Measurements from ENCODE around the gene STK17B.

The STK17B gene

GRCh38 chr2:196205011-196205766 lies 33.8 kb upstream of the STK17B start:
- ChIA-PET POLR2A (no interaction called here), CTCF (interaction anchor here (0.6 to 0.8 kb wide), 2 partner anchors 72 to 73 kb away, joined by 3 read pairs; no protein-coding TSS in a partner anchor)
- H3K4me3 ChIP-seq (ENCODE audit: low read depth, low read length): no peak overlapping the region
- no peaks in the 10 kb centered on the region for H3K36me3 ChIP-seq (ENCODE audit: control insufficient read depth in 2 of 2, insufficient read depth in 1 of 2, low read length in 2 of 2)
- no peaks in the 10 kb centered on the region for H3K9me3 ChIP-seq (ENCODE audit: control insufficient read depth, insufficient read depth, low read depth, low read length)
- no peak overlapping the region for H3K27ac ChIP-seq (ENCODE audit: extremely low read depth, low read depth, low read length)
- no peaks in the 10 kb centered on the region for H3K4me1 ChIP-seq (ENCODE audit: control insufficient read depth, insufficient read depth, low read length)
- TF ChIP-seq ZNF2 (tag by site-specific recombination; IDR thresholded peaks at IDR 0.05) (no peak), ZBTB49 (tag by site-specific recombination; IDR thresholded peaks at IDR 0.05; ENCODE audit: low read depth) (no peak), ZNF302 (tag by site-specific recombination; IDR thresholded peaks at IDR 0.05; ENCODE audit: low read depth) (no peak), ZNF112 (tag by site-specific recombination; IDR thresholded peaks at IDR 0.05) (no peak), SP2 (tag by site-specific recombination; IDR thresholded peaks at IDR 0.05) (no peak), ZFHX2 (tag by site-specific recombination; conservative IDR thresholded peaks at IDR 0.05) (no peak), ZNF561 (tag by site-specific recombination; IDR thresholded peaks at IDR 0.05; ENCODE audit: borderline replicate concordance) (no peak), WT1 (tag by site-specific recombination; IDR thresholded peaks at IDR 0.05) (no peak), KLF16 (tag by site-specific recombination; IDR thresholded peaks at IDR 0.05) (no peak)

GRCh38 chr2:196201229-196202009 lies 30.0 kb upstream of the STK17B start:
- Histone ChIP-seq H3K4me3 (ENCODE audit: low read depth, low read length) (no peak overlapping the region), H3K4me1 (ENCODE audit: control insufficient read depth, insufficient read depth, low read length) (no peaks in the 10 kb centered on the region), H3K36me3 (ENCODE audit: control insufficient read depth in 2 of 2, insufficient read depth in 1 of 2, low read length in 2 of 2) (no peaks in the 10 kb centered on the region), H3K27ac (ENCODE audit: extremely low read depth, low read depth, low read length) (no peak overlapping the region), H3K9me3 (ENCODE audit: control insufficient read depth, insufficient read depth, low read depth, low read length) (no peaks in the 10 kb centered on the region)
- CTCF ChIA-PET: interaction anchor here (0.6 to 0.7 kb wide), 2 partner anchors 454 to 550 kb away, joined by 3 read pairs; no protein-coding TSS in a partner anchor
- POLR2A ChIA-PET: interaction anchor here (1.2 kb wide), 1 partner anchor 14 kb away, joined by 4 read pairs; no protein-coding TSS in a partner anchor
- TF ChIP-seq ZNF433 (tag by site-specific recombination; IDR thresholded peaks at IDR 0.05; ENCODE audit: low read depth): no peak
- TF ChIP-seq INSM2 (tag by site-specific recombination; IDR thresholded peaks at IDR 0.05): no peak
- no peak for TF ChIP-seq ZNF302 (tag by site-specific recombination; IDR thresholded peaks at IDR 0.05; ENCODE audit: low read depth)
- TF ChIP-seq RBAK (tag by site-specific recombination; IDR thresholded peaks at IDR 0.05): no peak
- TF ChIP-seq ZNF398 (tag by site-specific recombination; IDR thresholded peaks at IDR 0.05): no peak
- no peak for TF ChIP-seq ZNF514 (tag by site-specific recombination; IDR thresholded peaks at IDR 0.05)
- TF ChIP-seq TCF7L2 (IDR thresholded peaks at IDR 0.05; ENCODE audit: borderline replicate concordance, low read depth, low read length): no peak
- TF ChIP-seq ZNF121 (tag by site-specific recombination; IDR thresholded peaks at IDR 0.05): no peak
- TF ChIP-seq MEIS1 (CRISPR knock-in tag; IDR thresholded peaks at IDR 0.05; ENCODE audit: borderline replicate concordance): no peak
- TF ChIP-seq ZNF366 (tag by site-specific recombination; conservative IDR thresholded peaks at IDR 0.05): no peak
- no peak for TF ChIP-seq ZIC2 (tag by site-specific recombination; IDR thresholded peaks at IDR 0.05)
- TF ChIP-seq ZNF513 (tag by site-specific recombination; IDR thresholded peaks at IDR 0.05): no peak
- no peak for TF ChIP-seq SP3 (tag by site-specific recombination; IDR thresholded peaks at IDR 0.05)
- TF ChIP-seq BCL6B (tag by site-specific recombination; IDR thresholded peaks at IDR 0.05): no peak
- TF ChIP-seq ZSCAN30 (tag by site-specific recombination; IDR thresholded peaks at IDR 0.05): no peak
- TF ChIP-seq KLF16 (tag by site-specific recombination; IDR thresholded peaks at IDR 0.05): no peak
